H1 (cell line): ENCODE measurements around the gene CFD. TPM values are rescaled to one million over a fixed set of nuclear protein-coding genes. Genes with fewer than 3 reads are reported as not detected.

Experiments used
- CHD7 ChIP-seq: fragments of 300-600 bp; sonication (generic); IDR thresholded peaks from 2 replicates; pipeline ENCODE4 v1.7.1; 2012; ENCODE audit warnings: low read length, moderate library complexity, mild to moderate bottlenecking, inconsistent platforms; ENCODE audit not compliant: insufficient replicate concordance
- CREB1 ChIP-seq: IDR thresholded peaks from 2 replicates; pipeline ENCODE4 v1.6.1; 2012; ENCODE audit warnings: inconsistent platforms
- EP300 ChIP-seq, 2 experiments: IDR thresholded peaks; 1 replicate in 1 of 2; 2 replicates in 1 of 2; pipeline ENCODE4 v1.6.1; 2011 to 2012; ENCODE audit warnings: low read depth in 2 of 2, low read length in 2 of 2, mild to moderate bottlenecking in 2 of 2, borderline replicate concordance in 1 of 2, inconsistent platforms in 1 of 2, moderate library complexity in 1 of 2
- POLR2AphosphoS5 ChIP-seq: IDR thresholded peaks from 2 replicates; pipeline ENCODE4 v1.6.1; 2011; ENCODE audit warnings: low read depth, low read length
- TAF7 ChIP-seq: optimal IDR thresholded peaks from 2 replicates; pipeline ENCODE3; 2011; ENCODE audit warnings: low read depth, mild to moderate bottlenecking, inconsistent platforms, low read length, moderate library complexity, borderline replicate concordance
- polyA plus RNA-seq, 7 experiments: library from polyadenylated mRNA; depleted of rRNA in 3 of 7; stranded (reverse) in 5 of 7; unstranded in 2 of 7; fragments of >200 nt in 5 of 7; fragments of 200-250 nt in 2 of 7; gene quantifications; 1 replicate in 5 of 7; 2 replicates in 1 of 7; 4 replicates in 1 of 7; pipeline versions ENCODE4 v1.2.1 to v1.2.3, GENCODE V29; 2011 to 2013; ENCODE audit warnings: missing spikeins in 2 of 7, mixed read lengths in 2 of 7
- total RNA-seq: library from RNA; stranded (reverse); fragmentation: NEBNext Ultra II Directional; extraction: Animal tissue kit (Norgen Biotek cat#: 25700); gene quantifications from 2 replicates; pipeline ENCODE4 v1.2.1, GENCODE V29; 2021

CFD gene
- total and polyA plus RNA-seq, 2 of the 8 experiments (the other 6 are each of a cell fraction or from before 2014, with no cell fraction given) = 1.7 to 2.8 TPM

GRCh38 chr19:810883-811489 is 48.5 kb upstream of the CFD start (continued):
- TF ChIP-seq CHD7 = no peak
- TF ChIP-seq TAF7 = no peak
- peak; percentile 34; the same call in 1 of the 2 replicates for TF ChIP-seq POLR2AphosphoS5
- no peak for TF ChIP-seq CREB1
- no peak for TF ChIP-seq EP300 (IDR thresholded peaks at IDR 0.05; ENCODE audit: borderline replicate concordance in 1 of 2, low read depth in 2 of 2, low read length in 2 of 2)
- TF ChIP-seq, all 59 proteins: peak for 1
